GM12875 (cell line): ENCODE data around the gene PCNX2.

Experiments used
- H3K4me3 ChIP-seq: one replicate; pipeline ENCODE4 v1.5.1; 2011; ENCODE audit warnings: low read depth, low read length, control low read depth
- TF ChIP-seq, protein P1 (sequence below): IDR thresholded peaks from 2 replicates; pipeline ENCODE4 v1.5.1; 2011; ENCODE audit warnings: low read depth, mild to moderate bottlenecking, control low read depth, inconsistent platforms, low read length, moderate library complexity, borderline replicate concordance; ENCODE audit not compliant: insufficient read depth

The PCNX2 gene

DNA sequence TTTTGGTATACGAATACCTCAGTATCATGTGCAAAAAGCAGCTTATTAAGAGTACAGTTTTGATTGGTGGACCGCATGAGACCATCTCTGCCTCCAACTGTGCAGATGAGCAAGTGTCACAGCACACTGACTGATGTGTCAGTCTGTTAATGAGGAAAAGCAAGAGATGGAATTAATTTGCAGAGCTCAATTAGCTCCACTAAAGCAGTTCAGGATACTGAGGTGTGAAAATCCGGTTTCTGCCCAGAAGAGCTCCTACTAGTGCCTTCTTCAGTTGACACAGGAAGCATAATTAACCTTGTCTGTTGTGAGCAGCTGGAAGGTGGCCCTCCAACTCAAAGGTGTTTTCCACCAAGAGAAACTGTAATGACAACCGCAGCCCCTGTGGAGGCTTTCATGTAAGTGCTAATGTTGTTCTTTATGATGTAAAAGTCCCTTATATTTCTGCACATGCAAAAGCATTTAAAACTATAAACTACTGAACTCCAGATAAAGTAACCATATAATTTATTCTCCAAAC is 44.3 kb downstream of the PCNX2 start:
- H3K4me3 ChIP-seq, result no peak overlapping the region
- TF ChIP-seq, protein P1, sequence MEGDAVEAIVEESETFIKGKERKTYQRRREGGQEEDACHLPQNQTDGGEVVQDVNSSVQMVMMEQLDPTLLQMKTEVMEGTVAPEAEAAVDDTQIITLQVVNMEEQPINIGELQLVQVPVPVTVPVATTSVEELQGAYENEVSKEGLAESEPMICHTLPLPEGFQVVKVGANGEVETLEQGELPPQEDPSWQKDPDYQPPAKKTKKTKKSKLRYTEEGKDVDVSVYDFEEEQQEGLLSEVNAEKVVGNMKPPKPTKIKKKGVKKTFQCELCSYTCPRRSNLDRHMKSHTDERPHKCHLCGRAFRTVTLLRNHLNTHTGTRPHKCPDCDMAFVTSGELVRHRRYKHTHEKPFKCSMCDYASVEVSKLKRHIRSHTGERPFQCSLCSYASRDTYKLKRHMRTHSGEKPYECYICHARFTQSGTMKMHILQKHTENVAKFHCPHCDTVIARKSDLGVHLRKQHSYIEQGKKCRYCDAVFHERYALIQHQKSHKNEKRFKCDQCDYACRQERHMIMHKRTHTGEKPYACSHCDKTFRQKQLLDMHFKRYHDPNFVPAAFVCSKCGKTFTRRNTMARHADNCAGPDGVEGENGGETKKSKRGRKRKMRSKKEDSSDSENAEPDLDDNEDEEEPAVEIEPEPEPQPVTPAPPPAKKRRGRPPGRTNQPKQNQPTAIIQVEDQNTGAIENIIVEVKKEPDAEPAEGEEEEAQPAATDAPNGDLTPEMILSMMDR, result no peak

DNA sequence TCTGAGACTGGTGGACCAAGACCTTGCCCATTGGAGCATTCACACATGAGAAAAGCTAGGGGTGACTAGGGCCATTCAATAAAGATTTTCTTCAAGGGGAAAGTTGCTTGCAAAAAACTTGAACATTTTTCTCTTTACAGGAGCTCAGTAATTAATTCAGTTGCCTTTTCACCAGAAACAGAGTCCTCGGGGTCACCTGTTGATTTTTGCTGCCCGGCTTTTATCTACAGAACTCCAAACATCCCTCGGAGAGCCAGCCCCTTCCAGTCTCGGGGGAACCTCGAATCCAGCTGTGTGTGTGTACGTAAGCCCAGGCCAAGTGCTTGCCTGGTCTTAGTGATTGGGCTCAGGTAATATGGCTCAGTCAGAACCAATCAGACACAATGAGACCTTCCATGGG is 47.5 kb downstream of the PCNX2 start:
- no peak overlapping the region for H3K4me3 ChIP-seq
- TF ChIP-seq, protein P1, result no peak

DNA sequence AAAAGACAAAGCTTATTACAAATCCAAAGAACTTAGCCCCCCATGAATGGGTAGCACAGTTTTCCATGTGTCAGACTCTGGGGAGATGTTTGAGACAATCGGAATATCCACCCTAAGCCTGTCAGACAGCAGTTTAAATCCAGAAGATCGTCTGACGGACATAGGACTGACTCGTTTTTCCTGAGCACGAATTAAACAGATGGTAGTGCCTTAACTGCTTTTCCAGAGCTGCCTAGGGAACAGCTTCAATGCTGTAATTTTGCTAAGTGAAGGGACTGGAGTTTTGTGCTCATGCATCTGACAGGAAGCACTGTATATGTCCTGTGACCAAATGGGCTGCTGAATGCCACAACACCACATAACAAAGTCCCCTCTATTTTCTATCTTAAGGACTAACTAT is 48.6 kb downstream of the PCNX2 start:
- H3K4me3 ChIP-seq, result no peak overlapping the region
- TF ChIP-seq, protein P1, result no peak

DNA sequence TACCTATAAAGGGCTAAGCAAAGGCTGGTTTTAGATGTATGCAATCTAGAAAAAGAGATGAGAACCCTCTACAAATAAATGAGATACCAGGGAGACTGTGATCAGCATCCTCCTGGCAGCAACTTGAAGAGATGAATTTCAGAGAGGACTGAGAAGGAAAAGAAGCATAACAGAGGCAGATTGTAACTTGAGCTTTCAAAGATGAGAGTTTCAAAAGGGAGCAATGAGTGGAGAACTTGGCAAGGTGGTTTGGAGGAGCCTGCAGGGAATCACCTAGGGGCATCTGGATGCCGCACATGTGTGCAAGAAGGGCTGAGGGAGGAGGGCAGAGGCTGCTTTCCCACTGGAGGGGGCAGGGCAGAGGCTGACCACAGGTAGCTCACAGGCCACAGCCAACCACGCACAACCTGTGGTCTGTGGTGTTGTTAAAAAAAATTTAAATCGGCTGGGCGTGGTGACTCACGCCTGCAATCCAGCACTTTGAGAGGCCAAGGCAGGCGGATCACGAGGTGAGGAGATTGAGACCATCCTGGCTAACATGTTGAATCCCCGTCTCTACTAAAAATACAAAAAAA is 50.2 kb downstream of the PCNX2 start:
- no peak overlapping the region for H3K4me3 ChIP-seq
- TF ChIP-seq, protein P1, result no peak

DNA sequence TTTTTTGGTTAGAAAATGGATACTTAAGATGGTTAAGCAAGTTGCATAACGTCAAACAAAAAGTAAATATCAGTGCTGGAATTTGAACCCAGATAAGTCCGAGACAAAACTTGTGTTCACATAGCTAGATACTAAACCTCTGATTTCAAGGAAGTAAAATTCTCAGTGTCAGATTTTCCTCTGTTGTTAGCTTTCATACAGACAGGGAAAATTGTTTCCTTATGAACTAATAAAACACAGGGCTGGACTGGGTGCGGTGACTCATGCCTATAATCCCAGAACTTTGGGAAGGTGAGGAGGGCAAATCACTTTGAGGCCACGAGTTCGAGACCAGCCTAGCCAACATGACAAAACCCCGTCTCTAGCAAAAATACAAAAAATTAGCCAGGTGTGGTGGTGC is 51.3 kb downstream of the PCNX2 start:
- no peak overlapping the region for H3K4me3 ChIP-seq
- TF ChIP-seq, protein P1, result no peak

DNA sequence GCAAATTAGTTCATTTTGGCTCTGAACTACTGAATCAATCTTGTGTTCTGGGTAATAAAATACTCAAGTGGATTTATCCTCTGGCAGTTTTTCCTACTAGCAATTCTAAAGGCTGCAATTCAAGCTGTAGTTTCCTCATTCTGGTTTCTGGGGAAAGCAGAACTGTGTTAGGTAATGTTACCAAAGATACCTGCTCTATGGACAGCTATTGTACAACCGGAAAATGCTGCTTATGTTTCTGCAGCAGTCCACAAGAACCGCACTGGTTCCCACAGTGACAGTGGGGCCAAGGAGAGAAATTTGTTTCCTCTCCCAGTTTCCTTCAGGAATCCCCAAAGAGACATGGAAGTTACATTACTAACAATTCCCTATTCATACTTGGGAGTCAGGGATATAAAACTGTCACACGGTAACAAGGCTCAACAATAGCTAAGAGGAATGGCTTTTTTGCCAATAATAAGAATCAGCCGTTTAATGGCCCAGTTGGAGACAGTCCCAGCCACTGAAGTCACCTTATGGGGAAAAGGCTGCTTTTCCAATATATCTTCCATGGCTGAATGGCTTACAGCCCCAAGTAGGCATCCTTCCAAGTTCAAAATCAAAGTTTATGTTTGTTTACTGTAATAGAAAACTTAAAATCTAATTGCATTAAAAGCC is 52.6 kb downstream of the PCNX2 start:
- TF ChIP-seq, protein P1, result no peak
- H3K4me3 ChIP-seq, result no peak overlapping the region

DNA sequence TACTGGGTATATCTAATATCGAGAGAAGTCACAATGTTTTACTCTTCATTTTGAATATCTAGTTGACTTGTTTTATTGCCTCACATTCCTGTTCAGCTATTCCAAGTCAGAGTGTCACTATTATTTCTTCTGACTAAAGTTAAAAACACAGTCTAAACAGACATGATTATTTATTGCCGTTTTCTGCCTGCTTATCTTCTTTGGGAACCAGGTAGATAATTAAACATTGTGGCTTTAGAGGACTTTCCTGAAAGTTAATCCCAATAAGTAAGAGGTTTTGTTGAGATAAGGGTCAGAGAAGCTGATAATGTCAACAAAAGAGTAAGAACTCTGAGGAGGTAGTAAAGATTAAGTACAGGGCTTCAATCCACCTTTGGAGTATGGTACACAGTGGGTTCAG is 53.8 kb downstream of the PCNX2 start:
- no peak overlapping the region for H3K4me3 ChIP-seq
- TF ChIP-seq, protein P1, result no peak
